Lower lobe of right lung (tissue), 2 donors: ENCODE results near the gene CKAP2L. TPM values are rescaled to one million over a fixed set of nuclear protein-coding genes. Genes with fewer than 3 reads are reported as not detected.

ENCODE experiments used
- ATAC-seq, 2 donors: fragments of 200-7000 bp; cut with Tn5 transposase; one replicate each; pipeline ENCODE4 v1.9.1; 2020 to 2022; ENCODE audit warnings: mild to moderate bottlenecking in 2 of 2, moderate library complexity in 2 of 2
- DNase-seq: peaks from one replicate; pipeline ENCODE4 v3.0.0-alpha.2; 2020
- H3K27ac ChIP-seq: fragments of 200-600 bp; one replicate; pipeline ENCODE4 v1.8.0; 2022
- H3K27me3 ChIP-seq: fragments of 200-600 bp; one replicate; pipeline ENCODE4 v1.8.0; 2022; ENCODE audit warnings: low read depth
- H3K36me3 ChIP-seq: fragments of 200-600 bp; one replicate; pipeline ENCODE4 v1.8.0; 2022; ENCODE audit warnings: mild to moderate bottlenecking
- H3K4me1 ChIP-seq: fragments of 200-600 bp; one replicate; pipeline ENCODE4 v1.8.0; 2022
- H3K4me3 ChIP-seq: fragments of 200-600 bp; one replicate; pipeline ENCODE4 v1.8.0; 2022; ENCODE audit warnings: mild to moderate bottlenecking
- H3K9me3 ChIP-seq: fragments of 200-600 bp; one replicate; pipeline ENCODE4 v1.8.0; 2022
- CTCF ChIP-seq: fragments of 200-600 bp; IDR thresholded peaks from one replicate; pipeline ENCODE4 v1.8.0; 2022; ENCODE audit warnings: antibody characterized with exemption, mild to moderate bottlenecking
- intact Hi-C: fragments of 100-400 bp; cut with DNase I; formaldehyde crosslinking; loops from one replicate; pipeline ENCODE4 v1.11.0; 2022
- total RNA-seq: library from RNA; stranded (reverse); fragmentation: NEBNext Ultra II Directional; extraction: Animal tissue kit (Norgen Biotek cat#: 25700); gene quantifications from one replicate; pipeline ENCODE4 v1.2.1, GENCODE V29; 2021
- donor health status: DM: no; HTN: yes; CAD: no; lungs with severe emphysema.

The CKAP2L gene
- total RNA-seq, 1 donor from 2014 or later = 1.3 TPM

DNA sequence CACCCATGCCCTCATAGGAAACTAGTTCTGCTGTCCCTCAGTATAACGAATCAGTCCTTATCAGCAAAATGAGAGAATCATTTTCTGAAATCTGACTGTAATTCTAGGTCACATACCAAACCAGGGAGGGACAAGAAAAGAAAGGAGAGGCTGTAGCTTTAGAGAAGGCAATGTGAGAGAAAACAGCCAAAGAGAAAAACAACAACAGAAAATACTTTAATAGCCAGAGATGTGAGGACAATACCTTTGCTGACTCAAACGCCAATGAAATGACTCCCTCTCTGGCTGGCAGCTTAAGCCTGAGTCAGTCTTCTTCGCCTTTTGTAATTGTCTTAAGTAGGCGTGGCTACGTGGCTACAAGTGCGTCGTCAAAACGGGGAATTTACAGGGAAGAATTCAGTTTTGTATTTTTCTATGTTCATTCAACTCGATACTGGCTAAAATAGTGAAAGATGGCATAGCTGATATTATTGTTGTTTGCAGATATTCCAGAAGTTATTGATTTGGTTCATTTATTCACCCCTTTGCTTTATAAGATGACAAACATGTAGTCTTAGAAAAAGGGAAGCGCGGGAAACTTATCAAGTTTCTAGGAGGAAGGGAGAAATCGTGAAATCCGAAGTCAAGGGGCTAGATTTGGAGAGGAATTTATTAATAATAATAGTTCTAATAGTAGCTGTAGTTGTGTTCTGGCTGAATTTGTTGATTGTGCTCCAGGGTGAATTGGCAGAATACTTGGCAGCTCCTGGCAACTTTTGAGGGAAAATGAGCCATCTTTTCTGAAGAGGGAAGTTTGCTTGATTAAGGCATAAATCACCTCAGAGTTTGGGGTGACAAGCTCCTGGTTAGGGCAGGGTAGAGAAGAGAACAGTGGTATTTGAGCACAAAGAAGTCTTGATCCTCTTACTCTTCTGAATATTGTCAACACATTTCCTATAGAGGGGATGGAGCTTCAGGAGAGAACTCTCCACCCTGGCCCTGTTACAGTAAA lies 20.1 kb upstream of the CKAP2L start, which contains the start of gene IL1A:
IL1A (minus strand) TSS at position 295 of the 991 bp plus-strand sequence. CDS start 723 bp downstream, outside the sequence.
- Histone ChIP-seq H3K4me3 (no peak within 1 kb of the TSS), H3K9me3 (no peaks in the 10 kb centered on the region), H3K27me3 (no peaks in the 10 kb centered on the region), H3K27ac (no peak within 1 kb of the TSS), H3K36me3 (no peaks in the 10 kb centered on the region), H3K4me1 (peaks cover 4% of the 10 kb centered on the region)
- no peak for DNase-seq
- peak in 1 of 2 donors; percentile 78 for ATAC-seq
- TF ChIP-seq CTCF = no peak
- intact Hi-C loops = no loop called here

DNA sequence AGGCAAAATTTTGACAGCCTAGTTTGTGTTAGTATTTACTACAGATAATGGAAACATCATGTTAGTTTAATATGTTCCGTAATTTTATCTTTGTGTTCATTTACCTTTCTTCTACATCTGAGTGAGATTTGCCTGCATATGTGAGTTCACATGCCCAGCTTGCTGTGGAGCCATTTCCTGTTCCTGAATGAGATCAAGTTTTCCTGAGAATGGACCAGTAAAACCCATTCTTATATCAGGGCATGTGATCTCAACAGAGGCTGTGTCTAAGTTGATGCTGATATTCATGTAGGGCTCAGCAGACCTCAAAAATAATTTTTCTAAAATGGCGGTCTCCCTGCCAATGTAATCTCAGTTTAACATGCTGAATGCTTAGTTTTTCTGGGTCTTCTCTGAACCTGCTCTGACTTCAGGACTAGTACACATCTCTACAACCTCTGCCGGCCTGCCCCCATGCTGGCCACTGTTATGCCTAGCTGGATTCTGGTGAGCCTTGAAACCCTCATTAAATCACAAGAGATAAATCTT lies 18.8 kb upstream of the CKAP2L start:
- H3K27ac ChIP-seq = no peak overlapping the region
- H3K27me3 ChIP-seq = no peaks in the 10 kb centered on the region
- intact Hi-C loops = no loop called here
- H3K9me3 ChIP-seq = no peaks in the 10 kb centered on the region
- no peak overlapping the region for H3K4me3 ChIP-seq
- ATAC-seq (no peak), DNase-seq (no peak)
- no peaks in the 10 kb centered on the region for H3K36me3 ChIP-seq
- no peak for TF ChIP-seq CTCF
- H3K4me1 ChIP-seq = peaks cover 4% of the 10 kb centered on the region

- no peaks in the 10 kb centered on the region for H3K27me3 ChIP-seq
- no peak for TF ChIP-seq CTCF
- no peak overlapping the region for H3K27ac ChIP-seq
- H3K4me3 ChIP-seq = no peak overlapping the region
- peaks cover 4% of the 10 kb centered on the region for H3K4me1 ChIP-seq
- H3K36me3 ChIP-seq = no peaks in the 10 kb centered on the region
- ATAC-seq (no peak), DNase-seq (no peak)
- intact Hi-C loops = no loop called here
- H3K9me3 ChIP-seq = no peaks in the 10 kb centered on the region
Observed at GRCh38 chr2:112782234-112782799, 17.9 kb upstream of the CKAP2L start.

GRCh38 chr2:112779598-112779997 lies 15.2 kb upstream of the CKAP2L start:
- no peak overlapping the region for H3K4me3 ChIP-seq
- intact Hi-C loops = no loop called here
- no peak for DNase-seq
- no peak for TF ChIP-seq CTCF
- H3K27me3 ChIP-seq = no peaks in the 10 kb centered on the region
- no peak overlapping the region for H3K27ac ChIP-seq
- no peaks in the 10 kb centered on the region for H3K36me3 ChIP-seq
- peaks cover 4% of the 10 kb centered on the region for H3K4me1 ChIP-seq
- no peak for ATAC-seq
- no peaks in the 10 kb centered on the region for H3K9me3 ChIP-seq

DNA sequence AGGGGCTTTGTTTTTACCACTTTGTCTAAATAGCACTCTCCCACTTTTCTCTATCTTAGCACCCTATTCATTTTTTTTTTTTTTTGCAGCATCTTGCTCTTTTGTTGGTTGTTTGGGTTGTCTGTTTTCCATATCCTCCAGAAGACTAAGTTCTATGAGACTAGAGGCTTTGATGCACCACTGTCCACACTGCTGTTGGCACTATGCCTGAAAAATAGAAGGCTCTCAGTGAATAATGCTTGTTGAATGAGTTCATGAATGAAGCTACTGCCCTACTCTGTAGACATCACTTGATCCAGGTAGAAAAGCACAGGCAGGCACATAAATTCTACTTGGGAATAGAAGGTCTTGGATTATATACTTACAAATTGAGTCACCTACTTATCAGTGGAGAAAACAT lies 12.6 kb upstream of the CKAP2L start:
- intact Hi-C loops = no loop called here
- Histone ChIP-seq H3K27ac (no peak overlapping the region), H3K4me3 (no peak overlapping the region), H3K36me3 (no peaks in the 10 kb centered on the region), H3K9me3 (no peaks in the 10 kb centered on the region), H3K27me3 (no peaks in the 10 kb centered on the region), H3K4me1 (no peaks in the 10 kb centered on the region)
- no peak for ATAC-seq
- DNase-seq = no peak
- TF ChIP-seq CTCF = no peak
